Loucy (cell line): ENCODE data around the gene DNAH17.

Source experiments
- H2AFZ ChIP-seq: fragments of 200-600 bp; sonication (generic); 2 replicates; pipeline ENCODE4 v1.6.0; 2016; ENCODE audit warnings: antibody characterized with exemption, mild to moderate bottlenecking, low read length, moderate library complexity
- H3F3A ChIP-seq: fragments of 200-600 bp; 2 replicates; pipeline ENCODE4 v1.6.0; 2016; ENCODE audit warnings: antibody characterized with exemption, low read depth, mild to moderate bottlenecking
- H3K27me3 ChIP-seq: fragments of 200-600 bp; sonication (generic); 2 replicates; pipeline ENCODE4 v1.6.1; 2014; ENCODE audit warnings: low read length, mild to moderate bottlenecking; ENCODE audit not compliant: insufficient read depth, poor library complexity, severe bottlenecking
- H3K36me3 ChIP-seq: fragments of 200-600 bp; sonication (generic); 2 replicates; pipeline ENCODE4 v1.6.1; 2016; ENCODE audit warnings: low read length; ENCODE audit not compliant: insufficient read depth
- H3K4me1 ChIP-seq: fragments of 200-600 bp; sonication (generic); 2 replicates; pipeline ENCODE4 v1.5.1; 2014; ENCODE audit warnings: low read length, mild to moderate bottlenecking; ENCODE audit not compliant: insufficient read depth, poor library complexity, severe bottlenecking
- H3K4me2 ChIP-seq: fragments of 200-600 bp; sonication (generic); 2 replicates; pipeline ENCODE4 v1.6.0; 2014; ENCODE audit warnings: antibody characterized with exemption, low read length, low read depth, mild to moderate bottlenecking; ENCODE audit not compliant: poor library complexity, severe bottlenecking
- H3K4me3 ChIP-seq: fragments of 200-600 bp; sonication (generic); 2 replicates; pipeline ENCODE4 v1.5.1; 2014; ENCODE audit warnings: low read length, mild to moderate bottlenecking, mixed read lengths; ENCODE audit not compliant: poor library complexity, severe bottlenecking
- H3K79me2 ChIP-seq: fragments of 200-600 bp; sonication (generic); 2 replicates; pipeline ENCODE4 v1.6.1; 2014; ENCODE audit warnings: low read length; ENCODE audit not compliant: insufficient read depth
- H3K9ac ChIP-seq: fragments of 200-600 bp; sonication (generic); 2 replicates; pipeline ENCODE4 v1.6.0; 2014; ENCODE audit warnings: mild to moderate bottlenecking, low read depth, low read length, moderate library complexity; ENCODE audit not compliant: poor library complexity, severe bottlenecking
- H3K9me2 ChIP-seq: fragments of 200-600 bp; sonication (generic); replicated peaks from 2 replicates; pipeline ENCODE4 v1.6.1; 2016; ENCODE audit warnings: low read depth, low read length, mixed read lengths
- H3K9me3 ChIP-seq: fragments of 200-600 bp; sonication (generic); 2 replicates; pipeline ENCODE4 v1.6.1; 2014; ENCODE audit warnings: mild to moderate bottlenecking, antibody characterized with exemption, low read length, low read depth; ENCODE audit not compliant: insufficient read depth
- H4K20me1 ChIP-seq: fragments of 200-600 bp; sonication (generic); 2 replicates; pipeline ENCODE4 v1.6.0; 2014; ENCODE audit warnings: antibody characterized with exemption, low read length, mild to moderate bottlenecking; ENCODE audit not compliant: insufficient read depth, poor library complexity, severe bottlenecking
- CTCF ChIP-seq: fragments of 200-600 bp; sonication (generic); conservative IDR thresholded peaks from 2 replicates; pipeline ENCODE4 v1.5.1; 2014; ENCODE audit warnings: mild to moderate bottlenecking, antibody characterized with exemption, low read length
- EZH2phosphoT487 ChIP-seq: fragments of 200-600 bp; IDR thresholded peaks from 2 replicates; pipeline ENCODE4 v1.6.1; 2018; ENCODE audit warnings: antibody characterized with exemption, mild to moderate bottlenecking, moderate library complexity, borderline replicate concordance

DNAH17 gene

GRCh38 chr17:78379131-78379491, 198.1 kb downstream of the DNAH17 start:
- H3K9me3 ChIP-seq: no peaks in the 10 kb centered on the region
- peak overlapping the region; percentile 99 for H3K4me2 ChIP-seq
- peaks cover 53% of the 10 kb centered on the region for H3K4me1 ChIP-seq
- peaks cover 55% of the 10 kb centered on the region for H3K79me2 ChIP-seq
- no peaks in the 10 kb centered on the region for H3K27me3 ChIP-seq
- TF ChIP-seq EZH2phosphoT487 (no peak), CTCF (no peak)
- peaks cover 18% of the 10 kb centered on the region for H4K20me1 ChIP-seq
- peak overlapping the region; percentile 95 for H3K4me3 ChIP-seq
- H3F3A ChIP-seq: peaks cover 21% of the 10 kb centered on the region
- no peaks in the 10 kb centered on the region for H3K36me3 ChIP-seq
- 0 out of 2 replicates have a peak overlapping the region, but pooled peaks have one; percentile 100 for H2AFZ ChIP-seq
- peak overlapping the region; percentile 87 for H3K9ac ChIP-seq
- no peaks in the 10 kb centered on the region for H3K9me2 ChIP-seq

- H3K4me3 ChIP-seq: peak within 1 kb of the TSS; percentile 95
- H4K20me1 ChIP-seq: peaks cover 14% of the 10 kb centered on the region
- H3K9me3 ChIP-seq: no peaks in the 10 kb centered on the region
- no peaks in the 10 kb centered on the region for H3K9me2 ChIP-seq
- H3K4me2 ChIP-seq: peak within 1 kb of the TSS; percentile 99
- no peaks in the 10 kb centered on the region for H3K27me3 ChIP-seq
- peaks cover 49% of the 10 kb centered on the region for H3K79me2 ChIP-seq
- peaks cover 47% of the 10 kb centered on the region for H3K4me1 ChIP-seq
- no peaks in the 10 kb centered on the region for H3K36me3 ChIP-seq
- no peak for TF ChIP-seq EZH2phosphoT487
- no peak for TF ChIP-seq CTCF
- H3F3A ChIP-seq: peaks cover 18% of the 10 kb centered on the region
- peak within 1 kb of the TSS; percentile 100 for H2AFZ ChIP-seq
- H3K9ac ChIP-seq: peak within 1 kb of the TSS; percentile 87
These were observed 198.7 kb downstream of the DNAH17 start, which contains the start of gene PGS1 for GRCh38 chr17:78378225-78379130. Gene PGS1, plus strand, starts transcription at chr17:78378649. Its CDS starts 17 bp downstream, at chr17:78378666.

GRCh38 chr17:78377858-78378224, 199.4 kb downstream of the DNAH17 start:
- H2AFZ ChIP-seq: peak overlapping the region; percentile 100
- H3K79me2 ChIP-seq: peaks cover 43% of the 10 kb centered on the region
- peaks cover 41% of the 10 kb centered on the region for H3K4me1 ChIP-seq
- H3K9me2 ChIP-seq: no peaks in the 10 kb centered on the region
- H3F3A ChIP-seq: peaks cover 18% of the 10 kb centered on the region
- no peaks in the 10 kb centered on the region for H3K27me3 ChIP-seq
- peak overlapping the region; percentile 95 for H3K4me3 ChIP-seq
- peaks cover 12% of the 10 kb centered on the region for H4K20me1 ChIP-seq
- peak overlapping the region; percentile 87 for H3K9ac ChIP-seq
- H3K9me3 ChIP-seq: no peaks in the 10 kb centered on the region
- H3K36me3 ChIP-seq: no peaks in the 10 kb centered on the region
- TF ChIP-seq CTCF (no peak), EZH2phosphoT487 (no peak)
- peak overlapping the region; percentile 99 for H3K4me2 ChIP-seq
